Measurements from ENCODE around the gene UGT1A1. TPM values are rescaled to one million over a fixed set of nuclear protein-coding genes. Genes with fewer than 3 reads are reported as not detected.
"Not testable (repeated sequence)": the region's sequence is repeated elsewhere in the genome, so short reads cannot be mapped to it uniquely, and the experiment has no call there.

UGT1A1 gene
- total RNA-seq, 2 experiments from 2014 or later, result not detected

DNA sequence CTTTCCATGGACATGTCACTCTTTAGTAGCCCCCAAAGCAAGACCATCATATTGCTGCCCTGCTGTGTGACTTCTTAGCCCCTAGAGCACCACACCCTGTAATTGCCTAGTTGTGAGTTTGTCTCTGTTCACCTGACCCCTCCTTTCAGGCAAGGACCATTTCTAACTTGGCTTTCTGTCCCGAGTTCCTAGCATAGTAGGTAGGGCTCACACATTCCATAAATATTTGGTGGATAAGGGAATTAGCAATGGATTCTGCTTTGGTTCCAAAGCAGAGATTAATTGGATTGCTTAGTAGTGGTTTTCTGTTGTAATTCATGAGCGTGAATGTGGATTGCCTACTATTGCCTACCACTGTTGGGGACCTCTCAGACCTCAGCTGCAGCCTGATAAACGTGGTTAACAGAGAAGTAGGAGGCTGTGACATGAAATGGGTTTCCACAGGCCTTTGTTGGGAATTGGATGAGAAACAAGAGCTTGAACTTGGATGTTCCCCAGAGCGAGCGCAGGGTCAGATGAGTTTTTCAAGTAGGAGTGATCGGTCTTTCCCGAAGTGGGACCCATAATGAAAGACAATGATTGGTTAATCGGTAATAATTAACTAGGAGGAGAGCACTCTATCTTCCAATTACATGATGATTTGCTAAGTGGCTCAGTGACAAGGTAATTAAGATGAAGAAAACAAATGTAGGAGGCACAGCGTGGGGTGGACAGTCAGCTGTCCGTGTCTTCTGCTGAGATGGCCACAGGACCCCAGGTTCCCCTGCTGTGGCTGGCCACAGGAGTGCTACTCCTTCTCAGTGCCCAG lies 13.4 kb upstream of the UGT1A1 start:
- peaks cover 15% of the 10 kb centered on the region for H3K27me3 Mint-ChIP-seq
- H3K27ac Mint-ChIP-seq, result no peak overlapping the region
- no peak overlapping the region for H3K4me3 Mint-ChIP-seq
- no peaks in the 10 kb centered on the region for H3K4me1 Mint-ChIP-seq
- H3K9me3 Mint-ChIP-seq (ENCODE audit: low read depth), result peaks cover 7% of the 10 kb centered on the region
- ATAC-seq (no peak), DNase-seq (no peak)
- H3K36me3 Mint-ChIP-seq, result no peaks in the 10 kb centered on the region
- CTCF ChIA-PET, result no interaction called here

GRCh38 chr2:233747283-233747544 lies 12.9 kb upstream of the UGT1A1 start:
- CTCF ChIA-PET, result no interaction called here
- H3K27me3 Mint-ChIP-seq, result peaks cover 15% of the 10 kb centered on the region
- H3K9me3 Mint-ChIP-seq (ENCODE audit: low read depth), result peaks cover 7% of the 10 kb centered on the region
- no peak for DNase-seq
- ATAC-seq, result no peak
- no peak overlapping the region for H3K4me3 Mint-ChIP-seq
- no peaks in the 10 kb centered on the region for H3K36me3 Mint-ChIP-seq
- H3K27ac Mint-ChIP-seq, result no peak overlapping the region
- no peaks in the 10 kb centered on the region for H3K4me1 Mint-ChIP-seq

DNA sequence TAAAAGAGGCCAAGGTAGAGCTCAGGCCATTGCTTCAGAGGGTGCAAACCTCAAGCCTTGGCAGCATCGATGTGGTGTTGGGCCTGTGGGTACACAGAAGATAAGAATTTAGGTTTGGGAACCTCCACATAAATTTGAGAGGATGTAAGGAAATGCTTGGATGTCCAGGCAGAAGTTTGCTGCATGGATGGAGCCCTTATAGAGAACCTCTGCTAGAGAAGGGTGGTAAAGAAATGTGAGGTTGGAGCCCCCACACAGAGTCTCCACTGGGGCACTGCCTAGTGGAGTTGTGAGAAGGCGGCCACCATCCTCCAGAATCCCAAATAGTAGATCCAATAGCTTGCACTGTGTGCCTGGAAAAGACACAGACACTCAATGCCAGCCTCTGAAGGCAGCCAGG lies 9.4 kb upstream of the UGT1A1 start:
- H3K4me3 Mint-ChIP-seq; H3K4me1 Mint-ChIP-seq; DNase-seq; H3K36me3 Mint-ChIP-seq; ATAC-seq; H3K9me3 Mint-ChIP-seq (ENCODE audit: low read depth); H3K27ac Mint-ChIP-seq; CTCF ChIA-PET: not testable (repeated sequence)
- peaks cover 13% of the 10 kb centered on the region for H3K27me3 Mint-ChIP-seq

- H3K27ac Mint-ChIP-seq; H3K36me3 Mint-ChIP-seq; H3K4me3 Mint-ChIP-seq; H3K9me3 Mint-ChIP-seq (ENCODE audit: low read depth); H3K4me1 Mint-ChIP-seq; CTCF ChIA-PET; DNase-seq; ATAC-seq: not testable (repeated sequence)
- peaks cover 13% of the 10 kb centered on the region for H3K27me3 Mint-ChIP-seq
These were observed 8.7 kb upstream of the UGT1A1 start for GRCh38 chr2:233751212-233752009.

- CTCF ChIA-PET, result no interaction called here
- DNase-seq (no peak), ATAC-seq (no peak)
- Mint-ChIP-seq H3K27me3 (peaks cover 5% of the 10 kb centered on the region), H3K36me3 (no peaks in the 10 kb centered on the region), H3K9me3 (ENCODE audit: low read depth) (peaks cover 5% of the 10 kb centered on the region), H3K4me3 (no peak overlapping the region), H3K4me1 (no peaks in the 10 kb centered on the region), H3K27ac (no peak overlapping the region)
These were observed 5.0 kb upstream of the UGT1A1 start for GRCh38 chr2:233754872-233755611.

- Mint-ChIP-seq H3K36me3 (no peaks in the 10 kb centered on the region), H3K27ac (no peak overlapping the region), H3K9me3 (ENCODE audit: low read depth) (peaks cover 1% of the 10 kb centered on the region), H3K27me3 (peaks cover 9% of the 10 kb centered on the region), H3K4me1 (no peaks in the 10 kb centered on the region), H3K4me3 (no peak overlapping the region)
- ATAC-seq (no peak), DNase-seq (no peak)
- CTCF ChIA-PET, result no interaction called here
These were observed 3.5 kb upstream of the UGT1A1 start for GRCh38 chr2:233756429-233757081.

DNA sequence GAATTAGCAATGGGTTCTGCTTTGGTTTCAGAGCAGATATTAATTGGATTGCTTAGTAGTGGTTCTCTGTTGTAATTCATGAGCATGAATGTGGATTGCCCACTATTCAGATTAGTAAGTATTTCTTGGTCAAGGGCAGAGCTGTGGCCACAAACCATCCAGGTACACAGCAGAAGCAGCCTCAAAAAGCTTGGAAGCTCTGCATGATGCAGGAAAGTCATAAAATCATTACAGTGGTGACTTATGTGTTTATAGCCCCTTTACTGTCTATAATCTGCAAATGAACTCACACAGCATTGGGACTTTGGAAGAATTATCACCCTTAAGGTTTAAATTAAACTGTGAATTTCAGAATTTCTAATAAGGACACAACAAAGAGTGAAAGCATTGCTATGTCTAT lies 1.9 kb upstream of the UGT1A1 start:
- H3K9me3 Mint-ChIP-seq (ENCODE audit: low read depth), result no peaks in the 10 kb centered on the region
- H3K4me3 Mint-ChIP-seq, result no peak overlapping the region
- H3K36me3 Mint-ChIP-seq, result no peaks in the 10 kb centered on the region
- H3K4me1 Mint-ChIP-seq, result no peaks in the 10 kb centered on the region
- no peak for DNase-seq
- no peak overlapping the region for H3K27ac Mint-ChIP-seq
- ATAC-seq, result no peak
- CTCF ChIA-PET, result no interaction called here
- peaks cover 9% of the 10 kb centered on the region for H3K27me3 Mint-ChIP-seq

GRCh38 chr2:233758849-233759248 lies 1.2 kb upstream of the UGT1A1 start:
- Mint-ChIP-seq H3K27ac (no peak overlapping the region), H3K9me3 (ENCODE audit: low read depth) (no peaks in the 10 kb centered on the region), H3K36me3 (no peaks in the 10 kb centered on the region), H3K4me3 (no peak overlapping the region), H3K4me1 (no peaks in the 10 kb centered on the region), H3K27me3 (peaks cover 16% of the 10 kb centered on the region)
- CTCF ChIA-PET, result no interaction called here
- no peak for DNase-seq
- no peak for ATAC-seq

DNA sequence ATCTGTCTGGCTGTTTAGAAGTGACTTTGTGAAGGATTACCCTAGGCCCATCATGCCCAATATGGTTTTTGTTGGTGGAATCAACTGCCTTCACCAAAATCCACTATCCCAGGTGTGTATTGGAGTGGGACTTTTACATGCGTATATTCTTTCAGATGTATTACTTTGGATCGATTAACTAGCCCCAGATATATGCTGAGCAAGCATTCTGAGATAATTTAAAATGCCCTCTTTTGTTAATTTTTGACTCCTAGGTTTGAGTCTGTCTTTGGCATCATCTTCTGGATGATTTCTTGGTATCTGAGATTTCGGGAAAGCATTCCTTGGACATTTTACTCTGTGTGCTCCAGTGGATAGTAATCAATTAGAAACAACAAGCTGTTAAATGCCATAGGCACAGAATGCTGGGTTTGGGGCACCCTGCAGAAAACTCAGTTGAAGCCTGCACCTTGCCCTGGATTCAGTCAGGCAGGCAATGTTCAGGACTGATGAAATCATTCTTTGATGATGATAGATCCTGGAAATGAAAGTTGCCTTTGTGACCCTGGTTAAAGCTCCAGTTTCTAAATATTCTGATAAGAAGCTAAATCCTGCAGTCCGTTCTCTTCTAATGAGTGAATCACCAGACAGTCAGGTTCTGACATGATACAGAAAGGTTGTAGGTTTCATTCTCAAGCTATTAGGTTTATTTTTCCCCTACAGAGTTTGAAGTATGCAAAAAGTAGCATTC lies 1.1 kb downstream of the UGT1A1 start:
- no peak overlapping the region for H3K27ac Mint-ChIP-seq

GRCh38 chr2:233764264-233764663 lies 4.2 kb downstream of the UGT1A1 start:
- ATAC-seq (no peak), DNase-seq (no peak)
- CTCF ChIA-PET, result no interaction called here
- Mint-ChIP-seq H3K36me3 (no peaks in the 10 kb centered on the region), H3K4me1 (no peaks in the 10 kb centered on the region), H3K27me3 (peaks cover 22% of the 10 kb centered on the region), H3K4me3 (no peak overlapping the region), H3K9me3 (ENCODE audit: low read depth) (no peaks in the 10 kb centered on the region), H3K27ac (no peak overlapping the region)

More for the DNA sequence above, 1.1 kb downstream of the UGT1A1 start:
- Mint-ChIP-seq H3K4me3 (no peak overlapping the region), H3K4me1 (no peaks in the 10 kb centered on the region), H3K9me3 (ENCODE audit: low read depth) (no peaks in the 10 kb centered on the region), H3K27me3 (peaks cover 25% of the 10 kb centered on the region), H3K36me3 (no peaks in the 10 kb centered on the region)
- DNase-seq (no peak), ATAC-seq (no peak)
- CTCF ChIA-PET, result no interaction called here

- CTCF ChIA-PET, result no interaction called here
- ATAC-seq, result no peak
These were observed 4.7 kb downstream of the UGT1A1 start for GRCh38 chr2:233764761-233765160.

GRCh38 chr2:233766416-233766815 lies 6.3 kb downstream of the UGT1A1 start:
- ATAC-seq (no peak), DNase-seq (no peak)
- CTCF ChIA-PET, result no interaction called here
- Mint-ChIP-seq H3K4me3 (no peak overlapping the region), H3K9me3 (ENCODE audit: low read depth) (no peaks in the 10 kb centered on the region), H3K4me1 (no peaks in the 10 kb centered on the region), H3K27ac (no peak overlapping the region), H3K27me3 (peaks cover 23% of the 10 kb centered on the region), H3K36me3 (no peaks in the 10 kb centered on the region)

More at GRCh38 chr2:233764761-233765160, 4.7 kb downstream of the UGT1A1 start:
- DNase-seq, result no peak
- Mint-ChIP-seq H3K4me1 (no peaks in the 10 kb centered on the region), H3K27me3 (peaks cover 22% of the 10 kb centered on the region), H3K4me3 (no peak overlapping the region), H3K36me3 (no peaks in the 10 kb centered on the region), H3K9me3 (ENCODE audit: low read depth) (no peaks in the 10 kb centered on the region), H3K27ac (no peak overlapping the region)

DNA sequence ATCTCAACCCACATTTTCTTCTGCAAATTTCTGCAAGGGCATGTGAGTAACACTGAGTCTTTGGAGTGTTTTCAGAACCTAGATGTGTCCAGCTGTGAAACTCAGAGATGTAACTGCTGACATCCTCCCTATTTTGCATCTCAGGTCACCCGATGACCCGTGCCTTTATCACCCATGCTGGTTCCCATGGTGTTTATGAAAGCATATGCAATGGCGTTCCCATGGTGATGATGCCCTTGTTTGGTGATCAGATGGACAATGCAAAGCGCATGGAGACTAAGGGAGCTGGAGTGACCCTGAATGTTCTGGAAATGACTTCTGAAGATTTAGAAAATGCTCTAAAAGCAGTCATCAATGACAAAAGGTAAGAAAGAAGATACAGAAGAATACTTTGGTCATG lies 8.0 kb downstream of the UGT1A1 start:
- no peak overlapping the region for H3K4me3 Mint-ChIP-seq

More for the DNA sequence above, 8.0 kb downstream of the UGT1A1 start:
- Mint-ChIP-seq H3K36me3 (no peaks in the 10 kb centered on the region), H3K9me3 (ENCODE audit: low read depth) (no peaks in the 10 kb centered on the region), H3K27ac (no peak overlapping the region), H3K27me3 (peaks cover 19% of the 10 kb centered on the region), H3K4me1 (no peaks in the 10 kb centered on the region)
- CTCF ChIA-PET, result no interaction called here
- DNase-seq (no peak), ATAC-seq (no peak)
